Hepatocyte (in vitro differentiated cells): ENCODE results near the gene KIAA0930.

Source experiments
- EZH2 ChIP-seq: fragments of 200-600 bp; sonication (generic); IDR thresholded peaks from 2 replicates; pipeline ENCODE4 v1.6.1; 2016; ENCODE audit warnings: antibody characterized with exemption, mild to moderate bottlenecking, borderline replicate concordance
- TF ChIP-seq, protein P1 (sequence below): fragments of 200-600 bp; sonication (generic); IDR thresholded peaks from 2 replicates; pipeline ENCODE4 v1.5.1; 2016; ENCODE audit warnings: antibody characterized with exemption, mild to moderate bottlenecking; ENCODE audit not compliant: poor library complexity

DNA sequence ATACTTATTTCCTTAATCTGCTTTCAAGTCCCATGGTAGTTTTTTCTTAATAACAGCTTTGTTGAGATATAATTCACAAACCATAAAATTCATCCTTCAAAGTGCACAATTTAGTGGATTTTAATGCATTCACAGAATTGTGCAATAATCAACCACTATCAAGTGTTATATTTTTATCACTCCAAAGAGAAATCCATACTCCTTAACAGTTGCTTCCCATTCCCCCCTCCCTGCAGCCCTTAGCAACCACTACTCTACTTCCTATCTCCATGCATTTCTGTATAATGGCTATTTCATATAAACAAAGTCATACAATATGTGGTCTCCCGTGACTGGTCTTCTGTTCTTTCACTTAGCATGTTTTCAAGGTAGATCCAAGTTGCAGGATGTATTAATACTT is 95.8 kb downstream of the KIAA0930 start:
- TF ChIP-seq, protein P1, sequence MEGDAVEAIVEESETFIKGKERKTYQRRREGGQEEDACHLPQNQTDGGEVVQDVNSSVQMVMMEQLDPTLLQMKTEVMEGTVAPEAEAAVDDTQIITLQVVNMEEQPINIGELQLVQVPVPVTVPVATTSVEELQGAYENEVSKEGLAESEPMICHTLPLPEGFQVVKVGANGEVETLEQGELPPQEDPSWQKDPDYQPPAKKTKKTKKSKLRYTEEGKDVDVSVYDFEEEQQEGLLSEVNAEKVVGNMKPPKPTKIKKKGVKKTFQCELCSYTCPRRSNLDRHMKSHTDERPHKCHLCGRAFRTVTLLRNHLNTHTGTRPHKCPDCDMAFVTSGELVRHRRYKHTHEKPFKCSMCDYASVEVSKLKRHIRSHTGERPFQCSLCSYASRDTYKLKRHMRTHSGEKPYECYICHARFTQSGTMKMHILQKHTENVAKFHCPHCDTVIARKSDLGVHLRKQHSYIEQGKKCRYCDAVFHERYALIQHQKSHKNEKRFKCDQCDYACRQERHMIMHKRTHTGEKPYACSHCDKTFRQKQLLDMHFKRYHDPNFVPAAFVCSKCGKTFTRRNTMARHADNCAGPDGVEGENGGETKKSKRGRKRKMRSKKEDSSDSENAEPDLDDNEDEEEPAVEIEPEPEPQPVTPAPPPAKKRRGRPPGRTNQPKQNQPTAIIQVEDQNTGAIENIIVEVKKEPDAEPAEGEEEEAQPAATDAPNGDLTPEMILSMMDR = no peak
- no peak for TF ChIP-seq EZH2
